GM18520 (cell line): ENCODE measurements around the gene ARAP1.
"Not testable (repeated sequence)": the region's sequence is repeated elsewhere in the genome, so short reads cannot be mapped to it uniquely, and the experiment has no call there.

Experiments used
- ATAC-seq: cut with Tn5 transposase; IDR thresholded peaks from one replicate; pipeline ENCODE4 v1.9.1; 2021; ENCODE audit not compliant: unreplicated experiment

ARAP1 gene

DNA sequence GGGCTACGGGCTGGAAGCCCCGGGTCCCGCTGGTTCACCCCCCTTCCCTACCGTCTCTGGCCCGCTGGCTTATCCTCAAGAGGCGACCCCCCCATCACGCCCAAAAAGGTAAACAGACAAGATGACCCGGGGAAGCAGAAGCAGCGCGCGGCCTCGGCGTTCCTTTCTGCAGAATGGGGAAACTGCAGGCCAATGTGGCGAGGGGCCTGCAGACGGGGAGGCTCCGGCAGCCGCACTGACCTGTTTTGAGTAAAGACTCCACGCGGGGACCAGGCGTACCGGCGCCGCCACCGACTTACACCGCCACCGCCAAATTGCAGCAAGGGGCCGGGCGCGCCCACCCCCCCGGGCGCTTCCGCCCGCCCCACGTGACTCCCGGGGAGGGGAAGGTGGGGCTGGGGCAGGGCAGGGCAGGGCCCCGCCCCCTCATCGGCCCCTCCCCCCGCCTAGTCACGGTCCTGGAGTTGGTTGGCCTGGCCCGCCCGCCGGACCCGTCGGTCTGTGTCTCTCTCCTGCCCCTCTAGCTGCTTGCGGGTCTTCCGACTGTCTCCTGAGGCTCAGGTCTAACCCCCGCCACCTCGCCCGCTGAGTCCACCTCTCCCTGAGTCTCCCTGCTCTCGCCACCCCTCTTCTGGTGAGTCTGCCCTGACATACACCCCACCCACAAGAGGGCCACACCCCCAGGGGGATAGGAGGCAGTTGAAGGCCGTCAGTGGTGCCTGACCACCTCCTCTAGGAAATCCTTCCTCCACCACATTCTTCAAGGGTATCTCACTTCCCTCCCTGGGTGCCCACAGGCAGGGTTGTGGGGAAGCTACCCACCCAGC is at the start of gene ARAP1:
Gene ARAP1, minus strand, starts transcription at position 321 of the 827 bp plus-strand sequence. CDS start 25,280 bp downstream, outside the sequence.
- ATAC-seq = peak; percentile 39

DNA sequence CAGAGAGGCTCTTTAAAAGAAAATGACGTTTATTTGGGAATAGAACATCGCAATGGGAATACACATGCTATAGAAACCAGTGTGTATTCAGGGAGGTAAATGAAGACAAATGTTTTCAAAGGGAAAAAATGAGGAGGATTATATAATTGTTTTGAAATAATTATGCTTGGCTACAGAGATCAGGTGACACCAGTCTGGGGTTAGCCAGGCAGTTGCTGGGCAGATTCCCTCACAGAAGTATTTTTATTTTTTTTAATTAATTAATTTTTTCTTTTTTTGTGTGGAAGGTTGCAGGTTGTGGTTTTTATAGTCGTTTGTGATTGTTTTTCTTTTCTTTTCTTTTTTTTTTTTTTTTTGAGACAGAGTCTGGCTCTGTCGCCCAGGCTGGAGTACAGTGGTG is 47.2 kb upstream of the ARAP1 start:
- ATAC-seq = no peak

- no peak for ATAC-seq
These were observed 46.2 kb upstream of the ARAP1 start for GRCh38 chr11:72798361-72798760.

- ATAC-seq = peak; percentile 81
These were observed 41.5 kb upstream of the ARAP1 start, which contains the start of gene STARD10 for GRCh38 chr11:72793425-72794367. Gene STARD10, minus strand, starts transcription at chr11:72794047. Its CDS starts 12,866 bp downstream, at chr11:72781181.

DNA sequence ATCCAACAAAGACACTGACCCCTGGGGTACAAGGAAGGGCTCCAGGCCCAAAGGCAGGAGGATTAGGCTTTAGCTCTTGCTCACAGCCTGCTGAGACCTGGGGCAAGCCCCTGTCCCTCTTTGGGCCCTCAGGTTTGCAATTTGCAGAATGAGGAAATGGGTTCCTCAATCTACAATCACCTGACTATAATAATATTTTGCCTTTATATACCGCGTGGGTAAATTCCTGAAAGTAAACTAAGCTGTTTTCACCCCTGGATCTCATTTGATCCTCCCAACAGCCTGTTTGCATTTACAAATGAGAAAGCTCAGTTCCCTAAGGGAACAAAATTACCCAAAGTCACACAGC is 40.8 kb upstream of the ARAP1 start:
- ATAC-seq = no peak

GRCh38 chr11:72792437-72793021 is 40.3 kb upstream of the ARAP1 start:
- no peak for ATAC-seq

GRCh38 chr11:72791228-72791627 is 39.0 kb upstream of the ARAP1 start:
- ATAC-seq = not testable (repeated sequence)

DNA sequence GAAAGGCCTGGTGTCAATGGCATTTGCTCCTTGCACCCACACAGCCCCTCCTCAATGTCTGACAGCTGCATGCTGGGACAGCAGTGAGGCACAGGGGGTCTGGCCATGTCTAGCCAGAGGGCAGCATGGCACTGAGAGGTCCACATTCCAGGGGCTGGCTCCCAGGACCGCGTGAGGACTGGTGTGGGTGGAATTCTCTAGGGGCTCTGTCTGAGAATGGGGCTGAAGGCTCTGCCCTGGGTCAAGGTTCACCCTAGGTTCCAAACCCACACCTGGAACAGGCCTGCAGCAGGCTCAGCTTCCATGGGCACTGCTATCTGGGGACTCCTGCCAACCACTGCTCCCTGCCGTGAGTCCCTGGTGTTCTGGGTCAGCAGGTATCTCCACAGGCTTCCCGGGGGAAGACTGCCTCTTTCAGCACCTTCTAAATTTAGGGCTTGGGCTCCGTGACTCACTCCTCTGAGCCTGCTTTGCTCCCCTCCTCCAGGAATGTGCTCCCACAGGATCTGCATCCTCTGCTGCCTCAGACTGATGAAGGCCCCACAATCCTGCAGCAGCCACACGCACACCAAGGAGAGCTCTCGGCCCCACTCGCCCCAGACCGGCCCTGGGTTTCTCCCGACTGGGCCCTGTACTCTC is 37.4 kb upstream of the ARAP1 start:
- no peak for ATAC-seq

DNA sequence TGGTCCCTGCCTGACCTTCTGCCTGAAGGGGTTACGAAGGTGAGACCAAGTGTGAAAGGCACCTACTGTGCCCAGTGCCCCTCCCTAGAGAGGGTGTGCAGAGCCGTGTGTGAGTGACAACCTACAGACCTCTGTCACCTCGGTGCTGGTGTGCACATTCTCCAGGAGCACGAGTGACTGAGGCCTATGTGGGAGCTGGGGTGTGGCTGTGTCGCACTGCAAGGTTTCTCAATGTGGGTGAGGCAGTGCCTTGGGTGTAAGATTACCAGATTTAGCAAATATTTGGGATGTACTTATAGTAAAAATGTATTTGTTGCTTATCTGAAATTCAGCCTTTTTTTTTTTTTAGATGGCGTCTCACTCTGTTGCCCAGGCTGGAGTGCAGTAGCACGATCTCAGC is 36.0 kb upstream of the ARAP1 start:
- ATAC-seq = no peak

DNA sequence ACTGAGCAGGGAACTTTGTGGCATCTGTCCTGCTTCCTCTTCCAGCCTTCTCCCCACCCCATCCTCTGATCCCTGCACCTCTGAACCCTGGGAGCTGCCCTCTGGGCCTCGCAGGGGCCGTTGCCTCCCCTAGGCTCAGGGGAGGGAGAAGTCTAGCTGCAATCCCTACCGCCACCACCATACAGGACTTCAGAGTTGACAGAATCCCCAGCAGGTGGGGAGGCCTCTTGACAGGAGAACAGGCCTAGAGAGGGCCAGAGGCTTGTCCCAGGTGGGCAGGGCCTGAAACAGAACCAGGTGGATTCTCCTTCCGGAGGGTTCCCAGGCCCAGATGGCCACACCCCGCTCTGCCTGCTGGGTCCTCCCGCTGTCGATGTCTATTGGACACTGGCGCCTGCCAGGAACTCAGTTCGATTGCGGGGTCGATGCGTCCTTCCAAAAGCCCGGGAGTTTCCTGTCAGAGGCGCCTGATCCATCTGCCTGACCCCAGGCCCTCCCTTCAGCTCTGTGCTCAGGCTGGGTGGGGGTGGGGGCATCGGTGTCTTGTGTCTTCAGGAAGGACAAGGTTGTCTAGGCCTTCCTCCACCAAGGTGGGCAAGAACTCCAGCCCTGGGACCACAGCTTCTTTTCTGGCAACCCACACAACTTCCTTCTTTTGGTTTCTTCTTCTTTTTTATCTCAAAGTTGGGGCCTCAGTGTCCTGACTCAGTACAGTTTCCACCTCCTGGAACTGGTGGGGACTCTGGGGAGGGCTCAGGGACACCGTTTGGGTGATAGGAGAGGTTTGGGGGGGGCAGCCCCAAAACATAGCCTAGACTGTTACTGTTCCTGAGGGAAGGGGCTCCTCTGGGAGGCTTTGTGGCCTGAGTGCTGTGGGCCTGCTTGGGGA is 35.3 kb upstream of the ARAP1 start:
- ATAC-seq = no peak

- ATAC-seq = no peak
These were observed 34.4 kb upstream of the ARAP1 start for GRCh38 chr11:72786305-72787215.

DNA sequence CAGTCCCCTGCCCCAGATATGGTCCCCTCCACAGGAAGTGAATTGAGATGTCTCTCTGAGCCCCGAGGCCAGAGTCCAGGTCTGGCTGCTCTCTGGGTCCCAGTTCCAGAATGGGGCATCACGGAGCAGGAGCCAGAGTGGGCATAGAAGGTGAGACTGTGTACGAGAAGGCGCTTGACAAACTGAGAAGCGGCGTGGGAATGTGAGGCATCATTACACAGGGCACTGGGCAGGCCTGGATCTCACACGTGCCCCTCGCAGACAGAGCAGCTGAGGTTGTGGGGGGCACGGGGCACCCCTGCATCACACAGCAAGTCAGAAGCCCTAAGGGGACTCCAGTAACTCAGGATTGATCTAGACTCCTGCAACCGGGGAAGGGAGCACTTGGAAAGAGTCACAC is 32.5 kb upstream of the ARAP1 start:
- no peak for ATAC-seq

DNA sequence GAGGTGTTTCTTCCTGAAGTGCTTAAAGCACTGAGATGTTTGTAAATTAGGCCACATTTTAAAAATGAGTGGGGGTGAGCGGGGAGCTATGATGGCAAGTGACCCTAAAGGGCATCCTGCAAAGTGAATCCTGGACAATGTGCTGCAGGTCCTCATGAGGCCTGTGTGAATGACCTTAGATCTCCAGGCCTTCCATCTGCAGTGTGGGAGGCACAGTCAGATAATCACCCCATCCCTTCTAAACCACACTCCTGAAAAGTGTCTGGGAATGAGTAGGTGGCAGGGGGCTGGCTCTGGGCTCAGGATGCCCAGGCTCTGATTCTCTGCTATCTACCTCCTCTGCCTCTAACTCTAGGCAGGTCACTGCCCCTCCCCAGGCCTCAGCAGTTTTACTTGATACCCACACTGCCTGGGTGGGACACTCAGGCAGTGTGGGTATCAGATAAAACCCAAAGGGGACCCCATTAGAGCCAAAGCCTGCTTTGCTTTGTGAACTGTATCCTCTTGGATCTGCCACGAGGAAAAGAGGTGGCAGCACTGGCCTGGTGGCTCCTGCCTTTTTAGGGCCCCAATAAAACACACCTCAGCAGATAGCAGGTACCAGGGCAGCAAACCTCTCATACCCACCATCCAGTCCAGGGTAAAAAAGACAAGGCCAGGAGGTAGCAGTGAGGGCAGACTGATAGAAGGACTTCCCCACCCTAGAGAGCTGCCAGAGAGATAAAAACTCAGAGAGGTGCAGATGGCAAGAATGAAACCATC is 31.1 kb upstream of the ARAP1 start:
- ATAC-seq = no peak

- ATAC-seq = no peak
These were observed 30.1 kb upstream of the ARAP1 start for GRCh38 chr11:72782081-72782920.

DNA sequence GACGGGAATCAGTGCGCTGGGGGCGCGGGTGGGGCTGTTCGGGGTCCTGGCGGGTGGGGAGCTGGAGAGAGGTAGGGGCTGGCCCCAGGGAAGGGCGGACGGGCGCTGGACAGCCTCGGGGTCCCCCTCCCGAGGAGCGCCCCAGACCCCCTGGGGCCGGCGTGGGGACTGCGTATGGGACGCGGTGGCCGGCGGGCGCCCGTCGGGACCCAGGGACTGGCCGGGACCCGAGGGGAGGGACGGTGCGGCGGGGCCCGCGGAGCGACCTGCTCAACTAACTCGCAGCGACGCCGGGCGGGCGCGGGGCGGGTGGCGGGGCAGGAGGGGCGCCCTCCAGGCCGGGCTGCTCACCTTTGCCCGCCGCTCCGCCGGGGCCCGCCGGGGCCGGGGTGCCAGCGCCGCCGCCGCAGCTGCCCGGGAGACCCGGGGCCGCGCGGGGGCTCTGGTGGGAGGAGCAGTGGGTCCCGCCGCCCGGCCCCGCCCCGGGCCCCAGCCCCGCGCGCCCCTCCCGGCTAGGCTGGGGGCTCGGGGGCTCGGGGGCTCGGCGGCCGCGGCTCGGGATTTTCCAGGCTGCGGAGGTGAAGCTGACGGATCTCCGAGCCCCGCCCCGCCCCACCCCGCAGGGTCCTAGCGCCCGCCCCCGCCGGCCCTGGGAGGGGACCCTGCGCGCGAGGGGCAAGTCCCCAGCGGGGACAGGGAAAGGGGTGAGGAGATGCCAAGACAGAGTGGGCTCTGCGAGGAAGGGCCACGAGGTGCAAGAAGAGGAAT is 29.3 kb upstream of the ARAP1 start:
- ATAC-seq = no peak

DNA sequence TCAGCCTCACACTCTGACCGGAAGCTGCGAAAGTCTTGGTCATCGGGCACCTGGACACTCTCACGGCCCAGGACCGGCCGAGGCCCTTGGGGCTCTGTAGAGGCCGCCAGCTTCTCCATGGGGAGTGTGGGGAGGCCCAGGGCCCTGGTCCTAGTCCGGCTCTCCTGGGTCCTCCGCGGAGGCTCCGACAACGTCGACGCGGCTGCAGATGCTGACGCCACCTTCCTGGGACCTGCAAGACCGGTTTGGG is 28.8 kb upstream of the ARAP1 start:
- ATAC-seq = no peak
